ENCODE results near the gene ASB4.

ASB4 gene

GRCh38 chr7:95441042-95441823 is 44.5 kb upstream of the ASB4 start:
- no peaks in the 10 kb centered on the region for H4K20me1 ChIP-seq (ENCODE audit: insufficient read depth, low read length)
- no peak for TF ChIP-seq EZH2phosphoT487 (IDR thresholded peaks at IDR 0.05; ENCODE audit: low read depth)
- TF ChIP-seq, protein P1, sequence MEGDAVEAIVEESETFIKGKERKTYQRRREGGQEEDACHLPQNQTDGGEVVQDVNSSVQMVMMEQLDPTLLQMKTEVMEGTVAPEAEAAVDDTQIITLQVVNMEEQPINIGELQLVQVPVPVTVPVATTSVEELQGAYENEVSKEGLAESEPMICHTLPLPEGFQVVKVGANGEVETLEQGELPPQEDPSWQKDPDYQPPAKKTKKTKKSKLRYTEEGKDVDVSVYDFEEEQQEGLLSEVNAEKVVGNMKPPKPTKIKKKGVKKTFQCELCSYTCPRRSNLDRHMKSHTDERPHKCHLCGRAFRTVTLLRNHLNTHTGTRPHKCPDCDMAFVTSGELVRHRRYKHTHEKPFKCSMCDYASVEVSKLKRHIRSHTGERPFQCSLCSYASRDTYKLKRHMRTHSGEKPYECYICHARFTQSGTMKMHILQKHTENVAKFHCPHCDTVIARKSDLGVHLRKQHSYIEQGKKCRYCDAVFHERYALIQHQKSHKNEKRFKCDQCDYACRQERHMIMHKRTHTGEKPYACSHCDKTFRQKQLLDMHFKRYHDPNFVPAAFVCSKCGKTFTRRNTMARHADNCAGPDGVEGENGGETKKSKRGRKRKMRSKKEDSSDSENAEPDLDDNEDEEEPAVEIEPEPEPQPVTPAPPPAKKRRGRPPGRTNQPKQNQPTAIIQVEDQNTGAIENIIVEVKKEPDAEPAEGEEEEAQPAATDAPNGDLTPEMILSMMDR (IDR thresholded peaks at IDR 0.05; ENCODE audit: low read depth, low read length) = no peak
- H3K27ac ChIP-seq (ENCODE audit: low read length) = no peak overlapping the region
- H3K9me3 ChIP-seq (ENCODE audit: insufficient read depth, low read length) = no peaks in the 10 kb centered on the region
- H3K27me3 ChIP-seq (ENCODE audit: low read depth, low read length) = no peaks in the 10 kb centered on the region
- H3K4me3 ChIP-seq (ENCODE audit: low read length) = no peak overlapping the region
- H3K9ac ChIP-seq (ENCODE audit: low read length) = no peak overlapping the region
- H3K4me1 ChIP-seq (ENCODE audit: low read length) = no peaks in the 10 kb centered on the region
- no peaks in the 10 kb centered on the region for H3K36me3 ChIP-seq (replicated peaks; ENCODE audit: low read depth, low read length)
- H2AFZ ChIP-seq (ENCODE audit: low read depth, low read length) = no peak overlapping the region
- H3K4me2 ChIP-seq (ENCODE audit: low read length) = no peak overlapping the region
- H3K79me2 ChIP-seq (ENCODE audit: low read length) = no peaks in the 10 kb centered on the region

DNA sequence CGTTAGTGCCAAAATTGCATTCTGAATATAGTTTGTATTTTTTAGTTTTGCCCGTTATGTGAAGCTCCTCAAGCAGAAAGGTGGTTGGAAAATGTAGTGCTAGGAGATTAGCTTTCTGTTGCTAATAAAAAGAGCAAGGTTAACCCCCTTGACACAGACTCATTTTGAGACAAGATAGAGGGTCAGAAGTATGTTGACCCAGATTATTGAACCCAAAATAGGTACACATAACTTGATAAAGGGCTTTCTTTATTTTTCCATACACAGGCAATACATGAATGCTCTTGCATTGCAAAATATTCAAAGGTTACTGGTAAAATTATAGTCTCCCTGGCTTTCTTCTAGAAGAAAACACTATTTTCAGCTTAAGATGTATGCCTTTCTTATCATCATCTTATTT is 40.9 kb upstream of the ASB4 start:
- H3K4me2 ChIP-seq (ENCODE audit: low read length) = no peak overlapping the region
- no peak overlapping the region for H2AFZ ChIP-seq (ENCODE audit: low read depth, low read length)
- H3K27me3 ChIP-seq (ENCODE audit: low read depth, low read length) = no peaks in the 10 kb centered on the region
- no peaks in the 10 kb centered on the region for H3K36me3 ChIP-seq (replicated peaks; ENCODE audit: low read depth, low read length)
- H3K79me2 ChIP-seq (ENCODE audit: low read length) = no peaks in the 10 kb centered on the region
- no peaks in the 10 kb centered on the region for H3K4me1 ChIP-seq (ENCODE audit: low read length)
- no peak overlapping the region for H3K4me3 ChIP-seq (ENCODE audit: low read length)
- no peak for TF ChIP-seq EZH2phosphoT487 (IDR thresholded peaks at IDR 0.05; ENCODE audit: low read depth)
- TF ChIP-seq, protein P1 (IDR thresholded peaks at IDR 0.05; ENCODE audit: low read depth, low read length) = no peak
- H3K27ac ChIP-seq (ENCODE audit: low read length) = no peak overlapping the region
- H3K9me3 ChIP-seq (ENCODE audit: insufficient read depth, low read length) = no peaks in the 10 kb centered on the region
- no peaks in the 10 kb centered on the region for H4K20me1 ChIP-seq (ENCODE audit: insufficient read depth, low read length)
- no peak overlapping the region for H3K9ac ChIP-seq (ENCODE audit: low read length)

- Histone ChIP-seq H3K9me3 (ENCODE audit: insufficient read depth, low read length) (no peaks in the 10 kb centered on the region), H3K9ac (ENCODE audit: low read length) (no peak overlapping the region), H3K36me3 (replicated peaks; ENCODE audit: low read depth, low read length) (no peaks in the 10 kb centered on the region), H4K20me1 (ENCODE audit: insufficient read depth, low read length) (no peaks in the 10 kb centered on the region), H3K4me2 (ENCODE audit: low read length) (no peak overlapping the region), H3K79me2 (ENCODE audit: low read length) (no peaks in the 10 kb centered on the region), H3K27ac (ENCODE audit: low read length) (no peak overlapping the region), H2AFZ (ENCODE audit: low read depth, low read length) (no peak overlapping the region), H3K4me1 (ENCODE audit: low read length) (no peaks in the 10 kb centered on the region), H3K27me3 (ENCODE audit: low read depth, low read length) (no peaks in the 10 kb centered on the region), H3K4me3 (ENCODE audit: low read length) (no peak overlapping the region)
- TF ChIP-seq, protein P1 (IDR thresholded peaks at IDR 0.05; ENCODE audit: low read depth, low read length) = no peak
- no peak for TF ChIP-seq EZH2phosphoT487 (IDR thresholded peaks at IDR 0.05; ENCODE audit: low read depth)
Observed at GRCh38 chr7:95446618-95447017, 39.1 kb upstream of the ASB4 start.

DNA sequence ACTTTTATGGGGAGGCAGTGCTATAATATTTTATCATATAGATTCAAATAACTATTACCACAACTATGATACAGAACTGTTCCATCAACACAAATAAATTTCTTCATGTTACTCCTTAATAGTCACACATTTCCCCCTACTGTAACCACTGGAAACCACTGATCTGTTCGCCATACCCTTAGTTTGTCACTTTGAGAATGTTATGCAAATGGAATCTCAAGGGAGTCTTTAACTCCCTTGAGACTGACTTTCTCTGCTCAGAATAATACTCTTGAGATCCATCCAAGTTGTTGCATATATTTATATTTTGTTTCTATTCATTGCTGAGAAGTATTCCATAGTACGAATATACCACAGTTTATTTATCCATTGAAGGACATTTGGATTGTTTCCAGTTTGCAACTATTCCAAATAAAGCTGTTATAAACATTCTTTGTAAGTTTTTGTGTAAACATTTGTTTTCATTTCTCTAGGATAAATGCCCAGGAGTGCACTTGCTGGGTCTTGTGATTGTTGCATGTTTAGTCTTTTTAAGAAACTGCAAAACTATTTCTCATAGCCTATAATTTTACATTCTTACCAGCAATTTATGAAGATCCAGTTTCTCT is 31.2 kb upstream of the ASB4 start:
- Histone ChIP-seq H2AFZ (ENCODE audit: low read depth, low read length) (no peak overlapping the region), H3K4me2 (ENCODE audit: low read length) (no peak overlapping the region), H3K27me3 (ENCODE audit: low read depth, low read length) (no peaks in the 10 kb centered on the region; the same call in 1 of the 2 replicates), H3K36me3 (replicated peaks; ENCODE audit: low read depth, low read length) (no peaks in the 10 kb centered on the region), H4K20me1 (ENCODE audit: insufficient read depth, low read length) (no peaks in the 10 kb centered on the region), H3K4me3 (ENCODE audit: low read length) (no peak overlapping the region), H3K4me1 (ENCODE audit: low read length) (no peaks in the 10 kb centered on the region), H3K9me3 (ENCODE audit: insufficient read depth, low read length) (no peaks in the 10 kb centered on the region), H3K27ac (ENCODE audit: low read length) (no peak overlapping the region), H3K9ac (ENCODE audit: low read length) (no peak overlapping the region), H3K79me2 (ENCODE audit: low read length) (no peaks in the 10 kb centered on the region)
- no peak for TF ChIP-seq EZH2phosphoT487 (IDR thresholded peaks at IDR 0.05; ENCODE audit: low read depth)
- TF ChIP-seq, protein P1 (IDR thresholded peaks at IDR 0.05; ENCODE audit: low read depth, low read length) = no peak

Data from OCI-LY3 (cell line).